CD14-positive monocyte (primary cell): Measurements from ENCODE around the gene PINK1. TPM values are rescaled to one million over a fixed set of nuclear protein-coding genes. Genes with fewer than 3 reads are reported as not detected.

Experiments
- DNase-seq, 3 donors: peaks; one replicate each; pipeline ENCODE4 v3.0.0-alpha.2; 2011 to 2022
- H2AFZ ChIP-seq: 2 replicates; pipeline ENCODE4 v1.6.0; 2012; ENCODE audit warnings: mild to moderate bottlenecking, low read depth, low read length, inconsistent platforms; ENCODE audit not compliant: insufficient read depth, poor library complexity, severe bottlenecking
- H3K27ac ChIP-seq, 2 donors: 1 replicate in 1 of 2; 2 replicates in 1 of 2; pipeline ENCODE4 v1.5.1; 2012 to 2013; ENCODE audit warnings: low read length in 2 of 2, control low read depth in 1 of 2, inconsistent platforms in 1 of 2, low read depth in 1 of 2, mild to moderate bottlenecking in 1 of 2
- H3K27me3 ChIP-seq, 2 donors: one replicate each; pipeline versions ENCODE4 v1.6.0 to v1.6.1; 2011 to 2013; ENCODE audit warnings: low read length in 2 of 2; ENCODE audit not compliant: control insufficient read depth in 2 of 2, insufficient read depth in 2 of 2
- H3K36me3 ChIP-seq, 2 donors: replicated peaks in 1 of 2; 1 replicate in 1 of 2; 2 replicates in 1 of 2; pipeline versions ENCODE4 v1.5.1 to v1.6.1; 2012 to 2013; ENCODE audit warnings: low read length in 2 of 2, control low read depth in 1 of 2, inconsistent platforms in 1 of 2, mild to moderate bottlenecking in 1 of 2; ENCODE audit not compliant: insufficient read depth in 2 of 2, control insufficient read depth in 1 of 2
- H3K4me1 ChIP-seq, 2 donors: 1 replicate in 1 of 2; 2 replicates in 1 of 2; pipeline versions ENCODE4 v1.5.1 to v1.6.1; 2012 to 2013; ENCODE audit warnings: low read length in 2 of 2, control low read depth in 1 of 2, inconsistent platforms in 1 of 2, mild to moderate bottlenecking in 1 of 2, moderate library complexity in 1 of 2; ENCODE audit not compliant: insufficient read depth in 2 of 2, control insufficient read depth in 1 of 2
- H3K4me2 ChIP-seq: replicated peaks from 2 replicates; pipeline ENCODE3; 2012; ENCODE audit warnings: low read length, moderate library complexity, mild to moderate bottlenecking; ENCODE audit not compliant: poor library complexity, severe bottlenecking; ENCODE audit errors: extremely low read depth
- H3K4me3 ChIP-seq, 3 experiments: fragments of 200-600 bp in 1 of 3; sonication (generic) in 1 of 3; replicated peaks in 1 of 3; 1 replicate in 2 of 3; 2 replicates in 1 of 3; pipeline ENCODE4 v1.5.1; 2011 to 2013; ENCODE audit warnings: low read length in 3 of 3, mild to moderate bottlenecking in 3 of 3, control low read depth in 2 of 3, low read depth in 2 of 3, inconsistent platforms in 1 of 3, moderate library complexity in 1 of 3
- H3K79me2 ChIP-seq: 2 replicates; pipeline ENCODE4 v1.6.0; 2012; ENCODE audit warnings: mild to moderate bottlenecking, control low read depth, inconsistent platforms, low read length, moderate library complexity; ENCODE audit not compliant: insufficient read depth
- H3K9ac ChIP-seq: 2 replicates; pipeline ENCODE4 v1.6.0; 2017; ENCODE audit warnings: low read length, mild to moderate bottlenecking; ENCODE audit not compliant: insufficient read depth, poor library complexity, severe bottlenecking
- H3K9me3 ChIP-seq, 2 donors: replicated peaks in 1 of 2; 1 replicate in 1 of 2; 2 replicates in 1 of 2; pipeline versions ENCODE4 v1.5.1 to v1.6.1; 2012 to 2013; ENCODE audit warnings: low read length in 2 of 2, control low read depth in 1 of 2; ENCODE audit not compliant: control insufficient read depth in 1 of 2, insufficient read depth in 1 of 2
- H4K20me1 ChIP-seq: 2 replicates; pipeline ENCODE4 v1.6.0; 2012; ENCODE audit warnings: mild to moderate bottlenecking, low read length, control low read depth, moderate library complexity; ENCODE audit not compliant: insufficient read depth
- H3K27ac Mint-ChIP-seq, 7 donors: one replicate each; pipeline ENCODE4 v1.8.0; 2020; ENCODE audit warnings: mild to moderate bottlenecking in 7 of 7, mixed read lengths in 7 of 7, moderate library complexity in 6 of 7, inconsistent platforms in 2 of 7
- H3K27me3 Mint-ChIP-seq, 3 donors: one replicate each; pipeline ENCODE4 v1.8.0; 2021 to 2022; ENCODE audit warnings: low read depth in 3 of 3, mild to moderate bottlenecking in 3 of 3, mixed read lengths in 3 of 3, moderate library complexity in 3 of 3, inconsistent platforms in 1 of 3
- H3K36me3 Mint-ChIP-seq, 2 donors: one replicate each; pipeline ENCODE4 v1.8.0; 2020; ENCODE audit warnings: mixed read lengths in 2 of 2, inconsistent platforms in 1 of 2, mild to moderate bottlenecking in 1 of 2
- H3K4me1 Mint-ChIP-seq: one replicate; pipeline ENCODE4 v1.8.0; 2020; ENCODE audit warnings: mild to moderate bottlenecking, mixed read lengths
- H3K4me3 Mint-ChIP-seq, 2 donors: one replicate each; pipeline ENCODE4 v1.8.0; 2020; ENCODE audit warnings: mild to moderate bottlenecking in 2 of 2, mixed read lengths in 2 of 2, moderate library complexity in 1 of 2
- H3K9me3 Mint-ChIP-seq, 7 donors: one replicate each; pipeline ENCODE4 v1.8.0; 2020 to 2022; ENCODE audit warnings: mixed read lengths in 7 of 7, mild to moderate bottlenecking in 6 of 7, moderate library complexity in 6 of 7, inconsistent platforms in 2 of 7
- WGBS: methylation state at CpG from one replicate; pipeline ENCODE4 v1.1.5; 2013; ENCODE audit warnings: missing lambda C conversion rate; ENCODE audit not compliant: insufficient coverage; 5-methylcytosine and 5-hydroxymethylcytosine counted together
- intact Hi-C, 2 donors: fragments of 100-400 bp; cut with micrococcal nuclease; formaldehyde crosslinking; loops; one replicate each; pipeline versions ENCODE4 v1.15.0 to v1.15.1; 2023
- polyA plus RNA-seq, 3 donors: library from polyadenylated mRNA; depleted of rRNA in 1 of 3; unstranded in 2 of 3; stranded (reverse) in 1 of 3; fragments of 300-500 nt in 2 of 3; fragments of >200 nt in 1 of 3; fragmentation: Illumina TruSeq in 2 of 3; gene quantifications; 1 replicate in 2 of 3; 2 replicates in 1 of 3; pipeline ENCODE4 v1.2.3, GENCODE V29; 2012 to 2021
- TF ChIP-seq, protein P1 (sequence below): fragments of 200-600 bp; IDR thresholded peaks from one replicate; pipeline ENCODE4 v1.8.0; 2022; ENCODE audit warnings: antibody characterized with exemption, mild to moderate bottlenecking

Gene PINK1
- polyA plus RNA-seq, 3 donors: 21.6 to 32.7 (median 24.0) TPM

DNA sequence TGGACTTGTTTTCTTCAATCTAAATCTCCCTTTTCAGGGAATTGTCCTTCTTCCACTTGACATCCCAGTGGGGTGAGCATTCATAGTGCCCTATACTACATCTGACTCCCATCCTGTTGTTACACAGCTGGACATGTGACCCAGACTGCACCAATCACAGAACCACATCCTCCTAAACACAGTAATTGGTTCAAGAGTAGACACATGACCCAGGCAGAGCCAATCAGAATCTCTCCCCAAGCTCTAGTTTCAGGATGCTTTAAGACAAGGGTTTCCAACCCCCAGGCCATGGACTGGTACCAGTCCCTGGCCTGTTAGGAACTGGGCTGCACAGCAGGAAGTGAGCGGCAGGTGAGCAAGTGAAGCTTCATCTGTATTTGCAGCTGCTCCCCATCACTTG is 33.5 kb downstream of the PINK1 start:
- 100% methylated on average over 1 of the region's 1 CpG for WGBS
- Histone ChIP-seq H3K36me3 (peaks cover 0 to 2% of the 10 kb centered on the region in 2 donors), H2AFZ (no peak overlapping the region), H3K79me2 (no peaks in the 10 kb centered on the region), H3K27me3 (no peaks in the 10 kb centered on the region), H3K4me1 (peaks cover 5% of the 10 kb centered on the region in 2 donors), H3K9ac (no peak overlapping the region), H3K9me3 (no peaks in the 10 kb centered on the region), H3K4me3 (no peak overlapping the region), H3K4me2 (no peak overlapping the region), H3K27ac (no peak overlapping the region), H4K20me1 (no peaks in the 10 kb centered on the region)
- DNase-seq: peak in 2 of 3 donors; percentile 14 to 38
- TF ChIP-seq, protein P1, sequence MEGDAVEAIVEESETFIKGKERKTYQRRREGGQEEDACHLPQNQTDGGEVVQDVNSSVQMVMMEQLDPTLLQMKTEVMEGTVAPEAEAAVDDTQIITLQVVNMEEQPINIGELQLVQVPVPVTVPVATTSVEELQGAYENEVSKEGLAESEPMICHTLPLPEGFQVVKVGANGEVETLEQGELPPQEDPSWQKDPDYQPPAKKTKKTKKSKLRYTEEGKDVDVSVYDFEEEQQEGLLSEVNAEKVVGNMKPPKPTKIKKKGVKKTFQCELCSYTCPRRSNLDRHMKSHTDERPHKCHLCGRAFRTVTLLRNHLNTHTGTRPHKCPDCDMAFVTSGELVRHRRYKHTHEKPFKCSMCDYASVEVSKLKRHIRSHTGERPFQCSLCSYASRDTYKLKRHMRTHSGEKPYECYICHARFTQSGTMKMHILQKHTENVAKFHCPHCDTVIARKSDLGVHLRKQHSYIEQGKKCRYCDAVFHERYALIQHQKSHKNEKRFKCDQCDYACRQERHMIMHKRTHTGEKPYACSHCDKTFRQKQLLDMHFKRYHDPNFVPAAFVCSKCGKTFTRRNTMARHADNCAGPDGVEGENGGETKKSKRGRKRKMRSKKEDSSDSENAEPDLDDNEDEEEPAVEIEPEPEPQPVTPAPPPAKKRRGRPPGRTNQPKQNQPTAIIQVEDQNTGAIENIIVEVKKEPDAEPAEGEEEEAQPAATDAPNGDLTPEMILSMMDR: no peak
- Mint-ChIP-seq H3K27ac (no peak overlapping the region), H3K4me3 (no peak overlapping the region), H3K27me3 (peaks cover 0 to 2% (median 0%) of the 10 kb centered on the region in 3 donors), H3K4me1 (peaks cover 13% of the 10 kb centered on the region), H3K36me3 (no peaks in the 10 kb centered on the region), H3K9me3 (peaks cover 0 to 5% (median 2%) of the 10 kb centered on the region in 7 donors)
- intact Hi-C loops: no loop called here

DNA sequence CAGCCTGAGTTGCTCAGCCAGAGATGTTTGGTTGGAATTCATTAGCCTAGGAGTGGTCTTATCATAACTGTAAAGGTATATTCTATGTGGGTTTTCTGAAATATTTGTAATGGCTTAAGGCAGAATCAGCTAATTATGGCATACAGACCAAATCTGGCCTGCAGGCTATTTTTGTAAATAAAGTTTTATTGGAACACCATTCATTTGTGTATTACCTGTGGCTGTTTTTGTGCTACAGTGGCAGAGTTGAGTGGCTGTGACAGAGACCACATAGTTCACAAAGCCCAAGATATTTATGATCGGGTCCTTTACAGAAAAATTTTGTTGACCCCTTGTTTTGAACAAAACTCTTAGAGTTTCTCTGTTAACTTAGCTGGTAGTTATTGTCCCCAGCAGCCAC is 35.3 kb downstream of the PINK1 start:
- Histone ChIP-seq H3K4me3 (no peak overlapping the region), H3K79me2 (no peaks in the 10 kb centered on the region), H3K27ac (no peak overlapping the region), H3K36me3 (peaks cover 0 to 2% of the 10 kb centered on the region in 2 donors), H3K4me2 (no peak overlapping the region), H3K9me3 (no peaks in the 10 kb centered on the region), H3K27me3 (no peaks in the 10 kb centered on the region), H3K4me1 (no peaks in the 10 kb centered on the region), H4K20me1 (no peaks in the 10 kb centered on the region), H3K9ac (no peak overlapping the region), H2AFZ (no peak overlapping the region)
- Mint-ChIP-seq H3K4me1 (peaks cover 4% of the 10 kb centered on the region), H3K4me3 (no peak overlapping the region), H3K27me3 (peaks cover 0 to 2% (median 1%) of the 10 kb centered on the region in 3 donors), H3K36me3 (peaks cover 5 to 6% of the 10 kb centered on the region in 2 donors), H3K9me3 (peaks cover 0 to 5% (median 2%) of the 10 kb centered on the region in 7 donors), H3K27ac (no peak overlapping the region)
- TF ChIP-seq, protein P1: no peak
- no peak for DNase-seq
- intact Hi-C loops: no loop called here
- WGBS: no CpG with 5 or more reads among the region's 1 CpG
